Loucy (cell line): ENCODE data around the gene CLEC18A.

Source experiments
- H2AFZ ChIP-seq: fragments of 200-600 bp; sonication (generic); 2 replicates; pipeline ENCODE4 v1.6.0; 2016; ENCODE audit warnings: antibody characterized with exemption, mild to moderate bottlenecking, low read length, moderate library complexity
- H3F3A ChIP-seq: fragments of 200-600 bp; 2 replicates; pipeline ENCODE4 v1.6.0; 2016; ENCODE audit warnings: antibody characterized with exemption, low read depth, mild to moderate bottlenecking
- H3K27me3 ChIP-seq: fragments of 200-600 bp; sonication (generic); 2 replicates; pipeline ENCODE4 v1.6.1; 2014; ENCODE audit warnings: low read length, mild to moderate bottlenecking; ENCODE audit not compliant: insufficient read depth, poor library complexity, severe bottlenecking
- H3K36me3 ChIP-seq: fragments of 200-600 bp; sonication (generic); 2 replicates; pipeline ENCODE4 v1.6.1; 2016; ENCODE audit warnings: low read length; ENCODE audit not compliant: insufficient read depth
- H3K4me1 ChIP-seq: fragments of 200-600 bp; sonication (generic); 2 replicates; pipeline ENCODE4 v1.5.1; 2014; ENCODE audit warnings: low read length, mild to moderate bottlenecking; ENCODE audit not compliant: insufficient read depth, poor library complexity, severe bottlenecking
- H3K4me2 ChIP-seq: fragments of 200-600 bp; sonication (generic); 2 replicates; pipeline ENCODE4 v1.6.0; 2014; ENCODE audit warnings: antibody characterized with exemption, low read length, low read depth, mild to moderate bottlenecking; ENCODE audit not compliant: poor library complexity, severe bottlenecking
- H3K4me3 ChIP-seq: fragments of 200-600 bp; sonication (generic); 2 replicates; pipeline ENCODE4 v1.5.1; 2014; ENCODE audit warnings: low read length, mild to moderate bottlenecking, mixed read lengths; ENCODE audit not compliant: poor library complexity, severe bottlenecking
- H3K79me2 ChIP-seq: fragments of 200-600 bp; sonication (generic); 2 replicates; pipeline ENCODE4 v1.6.1; 2014; ENCODE audit warnings: low read length; ENCODE audit not compliant: insufficient read depth
- H3K9ac ChIP-seq: fragments of 200-600 bp; sonication (generic); 2 replicates; pipeline ENCODE4 v1.6.0; 2014; ENCODE audit warnings: mild to moderate bottlenecking, low read depth, low read length, moderate library complexity; ENCODE audit not compliant: poor library complexity, severe bottlenecking
- H3K9me2 ChIP-seq: fragments of 200-600 bp; sonication (generic); replicated peaks from 2 replicates; pipeline ENCODE4 v1.6.1; 2016; ENCODE audit warnings: low read depth, low read length, mixed read lengths
- H3K9me3 ChIP-seq: fragments of 200-600 bp; sonication (generic); 2 replicates; pipeline ENCODE4 v1.6.1; 2014; ENCODE audit warnings: mild to moderate bottlenecking, antibody characterized with exemption, low read length, low read depth; ENCODE audit not compliant: insufficient read depth
- H4K20me1 ChIP-seq: fragments of 200-600 bp; sonication (generic); 2 replicates; pipeline ENCODE4 v1.6.0; 2014; ENCODE audit warnings: antibody characterized with exemption, low read length, mild to moderate bottlenecking; ENCODE audit not compliant: insufficient read depth, poor library complexity, severe bottlenecking
- EZH2phosphoT487 ChIP-seq: fragments of 200-600 bp; IDR thresholded peaks from 2 replicates; pipeline ENCODE4 v1.6.1; 2018; ENCODE audit warnings: antibody characterized with exemption, mild to moderate bottlenecking, moderate library complexity, borderline replicate concordance
- TF ChIP-seq, protein P1 (sequence below): fragments of 200-600 bp; sonication (generic); conservative IDR thresholded peaks from 2 replicates; pipeline ENCODE4 v1.5.1; 2014; ENCODE audit warnings: mild to moderate bottlenecking, antibody characterized with exemption, low read length

The CLEC18A gene

DNA sequence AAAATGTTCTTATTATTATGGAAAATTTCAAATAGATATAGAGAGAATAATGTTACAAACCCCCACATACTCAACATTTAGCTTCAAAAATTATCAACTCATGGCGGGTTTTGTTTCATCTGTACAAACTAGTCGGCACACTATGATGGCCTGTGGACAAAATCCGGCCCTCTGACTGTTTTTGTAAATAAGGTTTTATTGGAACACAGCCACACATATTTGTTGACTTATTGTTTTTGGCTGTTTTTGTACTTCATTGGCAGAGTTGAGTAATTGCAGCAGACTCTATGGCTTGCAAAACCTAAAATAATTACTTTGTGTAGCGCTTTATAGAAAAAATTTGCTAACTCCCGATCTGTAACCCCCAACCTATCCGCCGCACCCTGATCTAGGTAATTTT lies 41.4 kb upstream of the CLEC18A start:
- H3K79me2 ChIP-seq: no peaks in the 10 kb centered on the region
- no peaks in the 10 kb centered on the region for H3K27me3 ChIP-seq
- peaks cover 20% of the 10 kb centered on the region; the same call in 1 of the 2 replicates for H3K36me3 ChIP-seq
- no peaks in the 10 kb centered on the region for H3K9me3 ChIP-seq
- H3F3A ChIP-seq: no peaks in the 10 kb centered on the region
- no peak overlapping the region for H3K4me2 ChIP-seq
- H3K9me2 ChIP-seq: no peaks in the 10 kb centered on the region
- H3K4me1 ChIP-seq: no peaks in the 10 kb centered on the region
- TF ChIP-seq, protein P1, sequence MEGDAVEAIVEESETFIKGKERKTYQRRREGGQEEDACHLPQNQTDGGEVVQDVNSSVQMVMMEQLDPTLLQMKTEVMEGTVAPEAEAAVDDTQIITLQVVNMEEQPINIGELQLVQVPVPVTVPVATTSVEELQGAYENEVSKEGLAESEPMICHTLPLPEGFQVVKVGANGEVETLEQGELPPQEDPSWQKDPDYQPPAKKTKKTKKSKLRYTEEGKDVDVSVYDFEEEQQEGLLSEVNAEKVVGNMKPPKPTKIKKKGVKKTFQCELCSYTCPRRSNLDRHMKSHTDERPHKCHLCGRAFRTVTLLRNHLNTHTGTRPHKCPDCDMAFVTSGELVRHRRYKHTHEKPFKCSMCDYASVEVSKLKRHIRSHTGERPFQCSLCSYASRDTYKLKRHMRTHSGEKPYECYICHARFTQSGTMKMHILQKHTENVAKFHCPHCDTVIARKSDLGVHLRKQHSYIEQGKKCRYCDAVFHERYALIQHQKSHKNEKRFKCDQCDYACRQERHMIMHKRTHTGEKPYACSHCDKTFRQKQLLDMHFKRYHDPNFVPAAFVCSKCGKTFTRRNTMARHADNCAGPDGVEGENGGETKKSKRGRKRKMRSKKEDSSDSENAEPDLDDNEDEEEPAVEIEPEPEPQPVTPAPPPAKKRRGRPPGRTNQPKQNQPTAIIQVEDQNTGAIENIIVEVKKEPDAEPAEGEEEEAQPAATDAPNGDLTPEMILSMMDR: no peak
- TF ChIP-seq EZH2phosphoT487: no peak
- no peak overlapping the region for H3K4me3 ChIP-seq
- no peak overlapping the region for H2AFZ ChIP-seq
- H4K20me1 ChIP-seq: no peaks in the 10 kb centered on the region
- no peak overlapping the region for H3K9ac ChIP-seq

DNA sequence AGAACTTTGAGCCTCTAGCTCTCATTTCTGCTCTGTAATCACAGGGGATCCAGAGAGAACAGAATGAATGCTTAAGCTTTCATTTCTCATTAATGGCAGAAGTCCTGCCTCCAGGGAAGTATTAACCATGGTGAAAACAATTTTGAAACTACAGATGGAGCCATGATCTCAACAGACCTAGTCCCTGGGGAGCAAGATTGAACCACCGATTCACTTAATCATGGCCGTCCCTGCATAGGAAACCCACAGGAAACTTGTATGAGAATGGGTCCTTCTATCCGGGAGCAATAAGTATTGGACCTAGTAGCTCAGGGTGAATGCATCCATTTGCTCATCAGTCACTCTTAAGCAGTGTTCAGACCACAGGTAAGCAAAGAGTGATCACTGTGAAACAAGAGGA lies 40.2 kb upstream of the CLEC18A start:
- no peaks in the 10 kb centered on the region for H3K79me2 ChIP-seq
- no peak overlapping the region for H2AFZ ChIP-seq
- H3K27me3 ChIP-seq: no peaks in the 10 kb centered on the region
- H3K4me3 ChIP-seq: no peak overlapping the region
- no peaks in the 10 kb centered on the region for H3K4me1 ChIP-seq
- TF ChIP-seq EZH2phosphoT487: no peak
- H3F3A ChIP-seq: no peaks in the 10 kb centered on the region
- H3K4me2 ChIP-seq: no peak overlapping the region
- H4K20me1 ChIP-seq: no peaks in the 10 kb centered on the region
- no peaks in the 10 kb centered on the region for H3K9me3 ChIP-seq
- H3K9ac ChIP-seq: no peak overlapping the region
- H3K36me3 ChIP-seq: peaks cover 20% of the 10 kb centered on the region; the same call in 1 of the 2 replicates
- no peaks in the 10 kb centered on the region for H3K9me2 ChIP-seq

DNA sequence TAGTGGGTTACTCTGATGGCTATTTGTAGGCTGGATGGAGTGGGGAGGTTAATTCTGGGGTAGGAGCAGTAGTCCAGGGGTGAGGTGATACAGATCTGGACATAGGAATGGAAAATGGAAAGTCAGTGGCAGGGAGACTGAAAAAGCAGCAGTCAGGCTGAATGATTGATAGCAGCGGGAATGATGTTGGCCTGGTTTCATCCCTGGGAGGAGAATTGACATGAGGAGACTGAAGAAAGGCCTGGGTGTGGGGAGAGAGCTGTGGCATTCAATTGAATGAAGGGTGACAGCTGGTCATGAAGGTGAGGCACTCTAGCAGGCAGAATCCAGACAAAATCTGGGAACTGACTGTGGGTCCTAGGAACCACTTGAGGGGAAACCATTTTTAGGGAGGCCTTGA lies 34.7 kb upstream of the CLEC18A start:
- Histone ChIP-seq H3F3A (no peaks in the 10 kb centered on the region), H4K20me1 (no peaks in the 10 kb centered on the region), H3K27me3 (no peaks in the 10 kb centered on the region), H3K79me2 (no peaks in the 10 kb centered on the region), H3K9ac (no peak overlapping the region), H3K9me3 (no peaks in the 10 kb centered on the region), H3K4me1 (no peaks in the 10 kb centered on the region), H3K36me3 (no peaks in the 10 kb centered on the region; the same call in 1 of the 2 replicates), H3K4me2 (no peak overlapping the region), H3K4me3 (no peak overlapping the region), H3K9me2 (no peaks in the 10 kb centered on the region), H2AFZ (no peak overlapping the region)
- TF ChIP-seq, protein P1: no peak
- no peak for TF ChIP-seq EZH2phosphoT487

DNA sequence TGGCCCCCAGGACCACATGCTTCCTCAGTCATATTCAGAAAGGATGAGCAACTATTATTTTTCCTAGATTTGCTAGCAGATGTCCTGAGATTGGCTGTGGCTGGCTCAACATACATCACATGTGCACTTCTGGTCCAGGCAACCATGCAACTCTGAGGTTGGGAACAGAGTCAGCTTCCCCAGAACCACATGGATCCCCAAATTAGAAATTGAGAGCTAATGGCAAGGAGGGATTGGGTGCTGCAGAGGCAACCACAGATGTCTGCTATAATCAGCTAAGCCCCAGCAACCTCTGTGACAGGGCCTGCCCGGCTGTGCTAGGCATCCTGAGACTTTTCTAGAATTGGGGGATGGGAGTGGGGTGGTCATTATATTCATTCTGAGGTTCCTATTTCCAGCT lies 33.8 kb upstream of the CLEC18A start:
- H3K79me2 ChIP-seq: no peaks in the 10 kb centered on the region
- H3K9me2 ChIP-seq: no peaks in the 10 kb centered on the region
- H3K4me3 ChIP-seq: no peak overlapping the region
- H3K9ac ChIP-seq: no peak overlapping the region
- TF ChIP-seq, protein P1: no peak
- TF ChIP-seq EZH2phosphoT487: no peak
- no peak overlapping the region for H3K4me2 ChIP-seq
- no peaks in the 10 kb centered on the region for H3K36me3 ChIP-seq
- H3K9me3 ChIP-seq: no peaks in the 10 kb centered on the region
- no peak overlapping the region for H2AFZ ChIP-seq
- no peaks in the 10 kb centered on the region for H4K20me1 ChIP-seq
- H3K4me1 ChIP-seq: no peaks in the 10 kb centered on the region
- H3K27me3 ChIP-seq: no peaks in the 10 kb centered on the region
- H3F3A ChIP-seq: no peaks in the 10 kb centered on the region
